22Rv1 (cell line): ENCODE measurements around the gene ALDH6A1.

Source experiments
- H3K27ac ChIP-seq: fragments of 450-650 bp; 2 replicates; pipeline ENCODE4 v1.5.1; 2017
- CTCF ChIP-seq: fragments of 450-650 bp; IDR thresholded peaks from 2 replicates; pipeline ENCODE4 v1.5.1; 2017; ENCODE audit warnings: mild to moderate bottlenecking
- ZFX ChIP-seq: fragments of 450-650 bp; IDR thresholded peaks from 2 replicates; pipeline ENCODE4 v1.6.1; 2017; ENCODE audit warnings: antibody characterized with exemption, borderline replicate concordance

ALDH6A1 gene

GRCh38 chr14:74022346-74022745, 61.9 kb downstream of the ALDH6A1 start:
- TF ChIP-seq CTCF = no peak
- TF ChIP-seq ZFX = no peak
- H3K27ac ChIP-seq = no peak overlapping the region

GRCh38 chr14:74019408-74020137, 64.7 kb downstream of the ALDH6A1 start:
- TF ChIP-seq ZFX (no peak), CTCF (no peak)
- peak overlapping the region; percentile 84 for H3K27ac ChIP-seq

- TF ChIP-seq CTCF (no peak), ZFX (no peak)
- H3K27ac ChIP-seq = peak within 1 kb of the TSS; percentile 84
These were observed 65.5 kb downstream of the ALDH6A1 start, which contains the start of the genes BBOF1 and ENTPD5 for GRCh38 chr14:74018586-74019407. Gene BBOF1 (plus strand): TSS chr14:74019349. CDS start chr14:74019479, 130 bp downstream. Gene ENTPD5 (minus strand): TSS chr14:74019288. CDS start chr14:73988102, 31,186 bp downstream.

- H3K27ac ChIP-seq = peak overlapping the region; percentile 84
- TF ChIP-seq CTCF = no peak
- no peak for TF ChIP-seq ZFX
These were observed 66.1 kb downstream of the ALDH6A1 start for GRCh38 chr14:74018174-74018585.

GRCh38 chr14:74015963-74016362, 68.3 kb downstream of the ALDH6A1 start:
- TF ChIP-seq CTCF (no peak), ZFX (no peak)
- H3K27ac ChIP-seq = no peak overlapping the region

GRCh38 chr14:74015176-74015575, 69.1 kb downstream of the ALDH6A1 start:
- peak overlapping the region; percentile 17; the same call in 1 of the 2 replicates for H3K27ac ChIP-seq
- TF ChIP-seq CTCF (no peak), ZFX (no peak)

GRCh38 chr14:74014299-74014698, 70.0 kb downstream of the ALDH6A1 start:
- H3K27ac ChIP-seq = peak overlapping the region; percentile 17
- TF ChIP-seq CTCF = no peak
- no peak for TF ChIP-seq ZFX
